NCI-H2107 treated with DMSO at 0.1 percent for 48 hours (cell line): ENCODE data around the gene MLXIPL.
"Not testable (repeated sequence)": the region's sequence is repeated elsewhere in the genome, so short reads cannot be mapped to it uniquely, and the experiment has no call there.

Source experiments
- DNase-seq: peaks from one replicate; lab custom pipeline; 2025; ENCODE audit not compliant: unreplicated experiment; lab: John Stamatoyannopoulos, UW

Gene MLXIPL

GRCh38 chr7:73582664-73583202, 41.6 kb downstream of the MLXIPL start:
- no peak for DNase-seq

GRCh38 chr7:73581006-73581405, 43.3 kb downstream of the MLXIPL start:
- not testable (repeated sequence) for DNase-seq

GRCh38 chr7:73578342-73579128, 45.8 kb downstream of the MLXIPL start, which contains the start of gene TBL2:
Gene TBL2 (minus strand): TSS chr7:73578579. CDS start chr7:73578549, 30 bp downstream.
- peak; percentile 99 for DNase-seq

- no peak for DNase-seq
Observed at GRCh38 chr7:73577627-73578341, 46.5 kb downstream of the MLXIPL start.

DNA sequence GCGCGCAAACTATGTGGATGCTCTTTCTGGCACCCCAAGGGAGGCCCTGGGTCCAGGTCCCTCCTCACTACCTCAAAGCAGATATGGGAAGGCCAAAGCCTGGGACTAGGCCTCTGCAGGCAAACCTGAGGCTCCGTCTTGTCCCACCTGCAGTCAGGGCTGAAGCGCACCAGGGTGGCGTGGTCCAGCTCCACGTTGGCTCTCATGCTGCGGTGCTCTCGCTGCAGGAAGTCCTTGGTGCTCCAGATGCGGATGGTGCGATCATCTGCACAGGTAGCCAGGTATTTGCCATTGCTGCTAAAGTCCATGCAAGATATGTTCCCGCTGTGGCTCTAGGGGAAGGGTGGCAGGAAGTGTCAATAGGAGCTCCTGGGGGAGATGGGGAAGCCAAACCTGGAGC, 50.5 kb downstream of the MLXIPL start:
- no peak for DNase-seq

DNA sequence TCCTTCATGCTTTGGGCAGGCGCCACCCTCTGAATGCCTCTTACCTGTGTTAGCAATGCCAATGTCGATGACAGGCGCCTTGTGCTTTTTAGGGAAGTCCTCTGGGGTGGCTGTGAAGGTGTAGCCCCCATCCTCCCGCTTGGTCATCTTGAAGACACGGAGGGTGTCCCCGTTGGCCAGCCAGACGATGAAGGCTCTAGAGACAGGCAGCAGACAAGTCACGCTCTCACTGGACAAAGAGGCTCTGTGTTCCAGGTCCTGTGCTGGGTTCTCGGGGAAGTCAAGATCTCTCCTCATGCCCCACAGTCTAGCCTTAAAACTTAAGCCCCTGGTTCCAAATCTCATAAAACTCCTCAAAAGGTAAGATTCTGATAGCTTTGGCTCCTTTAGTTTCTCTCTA, 51.0 kb downstream of the MLXIPL start:
- no peak for DNase-seq

GRCh38 chr7:73572767-73573186, 51.5 kb downstream of the MLXIPL start:
- no peak for DNase-seq

- no peak for DNase-seq
Observed at GRCh38 chr7:73570977-73571376, 53.3 kb downstream of the MLXIPL start.

GRCh38 chr7:73570521-73570920, 53.8 kb downstream of the MLXIPL start:
- no peak for DNase-seq

DNA sequence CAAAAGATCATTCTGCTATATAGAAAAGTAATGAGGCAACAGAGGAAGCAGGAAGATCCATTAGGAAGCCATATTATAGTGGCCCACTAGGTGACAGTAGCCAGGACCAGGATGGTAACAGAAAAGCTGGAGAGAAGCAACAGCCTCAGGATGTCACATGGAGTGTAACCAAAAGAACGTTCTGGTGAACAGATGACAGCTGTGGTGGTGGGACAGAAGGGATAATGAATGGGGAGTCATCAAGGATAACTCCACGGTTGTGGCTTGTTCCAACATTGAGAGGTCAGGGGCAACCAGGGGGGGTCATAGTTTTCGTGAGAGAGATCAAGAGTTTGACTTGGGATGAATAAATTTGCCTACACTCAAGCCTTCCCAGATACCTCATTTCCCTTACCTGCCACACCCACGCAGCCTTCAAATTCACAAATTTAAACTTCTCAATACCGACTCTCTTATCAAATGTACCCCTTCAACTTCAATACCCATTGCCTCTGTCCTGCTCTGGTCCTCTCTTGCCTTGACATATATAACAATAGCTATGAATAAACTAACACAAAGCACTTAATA, 55.2 kb downstream of the MLXIPL start:
- no peak for DNase-seq

- no peak for DNase-seq
Observed at GRCh38 chr7:73567846-73568685, 56.3 kb downstream of the MLXIPL start.

GRCh38 chr7:73567140-73567539, 57.2 kb downstream of the MLXIPL start:
- no peak for DNase-seq

DNA sequence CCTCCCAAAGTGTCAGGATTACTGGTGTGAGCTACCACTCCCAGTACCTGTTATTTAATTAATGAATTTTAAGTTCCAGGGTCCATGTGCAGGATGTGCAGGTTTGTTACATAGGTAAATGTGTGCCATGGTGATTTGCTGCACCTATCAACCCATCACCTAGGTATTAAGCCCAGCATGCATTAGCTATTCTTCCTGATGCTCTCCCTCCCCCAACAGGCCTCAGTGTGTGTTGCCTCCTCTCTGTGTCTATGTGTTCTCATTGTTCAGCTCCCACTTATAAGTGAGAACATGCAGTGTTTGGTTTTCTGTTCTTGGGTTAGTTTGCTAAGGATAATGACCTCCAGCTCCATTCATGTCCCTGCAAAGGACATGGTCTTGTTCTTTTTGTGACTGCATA, 57.9 kb downstream of the MLXIPL start:
- peak; percentile 25 for DNase-seq

- peak; percentile 69 for DNase-seq
Observed at GRCh38 chr7:73565675-73566340, 58.5 kb downstream of the MLXIPL start.

DNA sequence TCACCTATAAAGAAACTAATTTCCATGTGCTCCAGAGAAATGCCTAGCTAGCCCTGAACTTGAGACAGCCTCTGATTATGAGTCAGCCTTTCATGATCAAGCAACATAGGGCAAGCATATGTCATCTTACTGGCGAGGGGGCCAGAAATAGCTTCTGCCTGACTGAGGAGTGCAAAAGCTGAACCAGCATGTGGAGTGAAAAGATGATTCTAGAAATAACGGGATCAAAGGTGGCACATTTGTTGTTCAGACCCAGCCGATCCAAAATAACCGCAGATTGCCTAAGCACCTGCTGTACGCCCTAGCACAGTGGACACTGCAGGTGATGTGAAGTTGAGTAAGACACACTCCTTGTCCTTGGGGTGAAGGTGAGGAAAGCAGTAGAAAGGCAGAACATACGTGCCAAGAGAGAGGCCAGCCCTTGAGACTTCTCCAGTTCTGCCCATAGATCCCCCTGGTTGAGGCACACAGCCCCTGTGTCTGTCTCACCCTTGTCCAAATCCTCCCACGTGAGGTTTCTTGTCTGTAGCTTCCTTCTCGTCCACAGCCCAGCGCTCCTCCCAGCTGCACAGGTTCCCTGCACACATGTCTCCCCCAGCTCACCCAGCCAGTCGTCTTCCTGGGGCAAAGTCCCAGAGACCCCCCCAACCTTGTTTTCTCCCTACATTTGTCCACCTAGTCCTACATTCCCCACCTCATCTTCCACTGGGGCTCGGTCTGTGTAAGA, 64.0 kb downstream of the MLXIPL start:
- DNase-seq, result no peak

DNA sequence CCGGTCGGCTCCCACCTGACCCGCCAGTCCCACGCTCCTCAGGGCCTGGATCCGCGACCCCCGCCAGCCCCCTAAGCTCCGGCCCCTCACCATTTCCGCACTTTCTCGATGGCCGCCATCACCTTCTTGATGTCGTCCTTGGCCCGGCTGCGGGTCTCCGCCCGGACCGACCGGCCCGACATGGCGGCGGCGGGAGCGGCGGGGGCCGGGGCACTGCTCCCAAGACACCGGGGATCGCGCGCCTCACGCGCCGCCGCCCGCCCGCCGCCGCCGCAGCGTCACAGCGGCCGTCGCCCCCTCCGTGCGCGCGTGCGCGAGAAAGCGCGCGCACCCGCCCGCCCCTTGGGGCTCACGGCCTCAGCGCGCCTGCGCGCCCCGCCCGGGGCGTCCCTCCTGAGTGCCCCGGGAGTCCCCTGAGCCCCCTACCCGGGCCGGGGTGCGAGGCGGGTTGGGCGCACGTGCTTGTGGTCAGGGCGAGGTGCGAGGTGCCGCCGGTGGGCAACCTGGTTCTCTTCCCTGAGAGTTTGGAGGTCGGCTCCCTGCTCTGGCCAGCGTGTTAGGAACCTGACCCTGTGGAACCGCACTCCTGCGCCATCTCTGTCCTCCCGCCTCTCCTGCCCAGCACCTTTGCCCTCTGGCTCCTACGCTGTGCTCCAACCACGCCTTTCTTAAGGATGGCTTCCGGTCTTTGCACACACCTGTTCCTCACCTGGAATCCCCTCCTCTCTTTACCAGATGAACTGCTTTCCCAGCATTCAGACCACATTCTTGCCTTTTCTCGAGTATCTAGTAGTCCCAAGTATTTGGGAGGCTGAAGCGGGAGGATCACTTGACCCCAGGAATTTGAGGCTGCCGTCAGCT, 66.7 kb downstream of the MLXIPL start, which contains the start of gene BCL7B:
Gene BCL7B (minus strand): TSS at position 294 of the 861 bp plus-strand sequence. CDS start 112 bp downstream, at position 182.
- DNase-seq, result peak; percentile 42

GRCh38 chr7:73557108-73557396, 67.3 kb downstream of the MLXIPL start:
- peak; percentile 79 for DNase-seq

GRCh38 chr7:73556208-73557107, 67.9 kb downstream of the MLXIPL start:
- DNase-seq, result no peak
